Skeletal muscle satellite cell (primary cell): ENCODE measurements around the gene CMTM7.

Experiments used
- H3K27me3 ChIP-seq: 2 replicates; pipeline ENCODE4 v1.7.0; 2013; ENCODE audit warnings: low read length; ENCODE audit not compliant: control insufficient read depth, insufficient read depth
- H3K36me3 ChIP-seq: 2 replicates; pipeline ENCODE4 v1.7.0; 2013; ENCODE audit warnings: mild to moderate bottlenecking, control low read depth, low read length; ENCODE audit not compliant: insufficient read depth
- H3K4me1 ChIP-seq: 2 replicates; pipeline ENCODE4 v1.7.0; 2013; ENCODE audit warnings: low read length; ENCODE audit not compliant: control insufficient read depth, insufficient read depth
- H3K4me2 ChIP-seq: 2 replicates; pipeline ENCODE4 v1.7.0; 2013; ENCODE audit warnings: mild to moderate bottlenecking, low read length
- H3K4me3 ChIP-seq: 2 replicates; pipeline ENCODE4 v1.7.0; 2013; ENCODE audit warnings: low read length
- H3K9ac ChIP-seq: 2 replicates; pipeline ENCODE4 v1.7.0; 2013; ENCODE audit warnings: mild to moderate bottlenecking, low read depth, low read length, moderate library complexity
- H3K9me3 ChIP-seq: replicated peaks from 2 replicates; pipeline ENCODE4 v1.7.0; 2013; ENCODE audit warnings: mild to moderate bottlenecking, control low read depth, low read length

CMTM7 gene

DNA sequence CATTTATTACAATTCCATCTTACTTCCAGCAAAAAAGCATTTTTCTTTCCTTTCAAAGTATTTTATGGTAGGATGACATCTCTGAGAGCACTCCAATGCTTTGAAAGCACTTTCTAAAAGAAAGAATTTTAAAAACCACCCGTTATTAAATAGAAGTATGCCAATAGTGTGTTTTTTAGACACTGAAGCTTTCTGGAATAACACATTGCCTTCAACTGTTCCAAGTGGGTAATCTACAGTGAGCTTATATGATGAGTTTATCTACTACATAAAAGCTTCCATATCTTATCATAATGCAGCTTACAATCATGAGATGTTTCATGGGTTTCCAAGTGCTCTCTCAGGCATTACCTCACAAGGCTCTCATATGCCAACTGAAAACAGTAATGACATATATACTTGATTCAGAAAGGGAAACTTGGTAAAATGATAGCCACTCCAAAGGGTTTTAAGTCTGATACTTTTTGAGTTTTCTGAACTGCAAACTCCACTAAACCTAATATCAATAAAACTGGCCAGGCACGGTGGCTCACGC, 96.9 kb downstream of the CMTM7 start:
- Histone ChIP-seq H3K9ac (no peak overlapping the region), H3K4me2 (no peak overlapping the region), H3K36me3 (peaks cover 17% of the 10 kb centered on the region), H3K9me3 (no peaks in the 10 kb centered on the region), H3K27me3 (no peaks in the 10 kb centered on the region), H3K4me3 (no peak overlapping the region), H3K4me1 (peaks cover 9% of the 10 kb centered on the region)

DNA sequence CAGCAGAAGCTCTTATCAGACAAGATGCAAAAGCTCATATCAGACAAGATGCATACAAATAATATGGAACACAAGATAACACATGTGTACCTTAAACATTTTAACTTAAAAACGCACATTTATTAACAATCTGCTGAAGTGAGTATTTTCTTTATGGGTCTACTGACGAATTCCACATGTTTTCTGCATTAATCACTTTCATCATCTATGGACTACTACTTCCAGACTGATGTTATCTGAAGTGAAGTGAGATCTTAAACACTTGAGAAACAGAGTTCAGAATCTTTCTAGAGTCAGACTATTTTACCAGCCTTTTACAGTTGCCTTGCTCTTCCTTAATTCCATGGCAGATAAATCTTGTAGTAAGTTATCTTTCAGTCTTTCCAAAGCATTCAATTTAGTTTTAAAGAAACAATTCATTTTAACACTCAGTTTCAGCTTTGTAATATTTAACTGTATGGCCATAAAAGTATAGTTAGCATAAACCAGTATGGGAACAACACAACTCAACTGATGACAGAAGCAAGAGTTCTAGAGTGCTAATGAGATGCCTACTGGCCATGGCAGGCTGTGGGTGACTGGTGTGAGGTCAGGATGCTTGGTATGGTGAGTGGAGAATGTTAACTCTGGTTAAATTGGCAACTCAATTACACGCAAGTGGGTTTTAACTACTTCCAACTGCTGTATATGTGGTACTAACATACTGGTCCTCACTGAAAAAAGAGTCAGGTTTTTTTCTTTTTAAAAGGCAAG, 101.2 kb downstream of the CMTM7 start:
- Histone ChIP-seq H3K9ac (no peak overlapping the region), H3K4me2 (no peak overlapping the region), H3K9me3 (no peaks in the 10 kb centered on the region), H3K4me3 (no peak overlapping the region), H3K4me1 (peaks cover 6% of the 10 kb centered on the region), H3K27me3 (no peaks in the 10 kb centered on the region), H3K36me3 (no peaks in the 10 kb centered on the region)

DNA sequence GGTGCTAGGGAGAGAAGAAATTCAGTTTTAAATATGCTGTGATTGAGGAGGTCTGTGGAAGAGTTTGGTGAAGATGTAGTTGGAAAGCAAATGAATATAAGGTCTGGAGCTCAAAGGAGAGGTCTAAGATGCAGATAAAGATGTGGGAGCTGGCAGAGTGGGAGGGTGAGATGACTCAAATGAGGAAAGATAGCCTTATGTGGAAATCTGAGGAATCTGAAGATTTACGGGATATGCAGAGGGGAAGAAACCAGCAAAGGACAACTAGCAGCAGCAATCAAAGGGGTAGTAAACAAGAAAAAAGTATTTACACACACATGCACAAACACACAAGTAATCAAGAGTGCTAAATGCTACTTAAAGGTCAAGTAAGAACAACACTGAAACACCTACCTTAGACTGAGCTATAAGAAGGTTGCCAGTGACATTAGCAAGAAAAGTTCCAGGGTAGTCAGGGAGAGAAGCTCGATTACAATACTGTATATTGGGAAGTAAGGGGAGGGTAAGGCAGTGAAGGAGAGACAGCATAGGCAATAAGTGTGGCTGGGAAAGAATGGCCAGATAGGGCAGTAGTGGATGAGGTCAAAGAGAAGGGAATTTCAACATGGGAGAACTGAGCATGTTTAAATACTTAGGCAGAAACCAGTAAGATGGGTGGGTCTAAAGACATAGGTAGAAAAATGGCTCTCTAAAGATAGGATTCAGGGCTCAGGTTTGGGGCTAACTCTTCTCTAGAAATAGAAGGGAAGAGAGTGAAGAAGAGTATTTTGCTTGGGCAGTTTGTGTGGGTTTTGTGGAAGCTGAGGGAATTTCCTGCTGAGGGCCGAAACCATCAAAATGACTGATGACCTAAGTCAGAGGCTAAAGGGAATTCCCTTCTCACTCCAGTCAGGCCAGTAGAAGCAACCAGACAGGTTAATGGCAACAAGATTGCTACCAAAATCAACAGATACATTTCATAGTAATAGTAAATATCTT, 102.1 kb downstream of the CMTM7 start:
- no peak overlapping the region for H3K4me2 ChIP-seq
- no peaks in the 10 kb centered on the region for H3K4me1 ChIP-seq
- no peak overlapping the region for H3K9ac ChIP-seq
- no peak overlapping the region for H3K4me3 ChIP-seq
- no peaks in the 10 kb centered on the region for H3K27me3 ChIP-seq
- H3K36me3 ChIP-seq = no peaks in the 10 kb centered on the region
- H3K9me3 ChIP-seq = no peaks in the 10 kb centered on the region

DNA sequence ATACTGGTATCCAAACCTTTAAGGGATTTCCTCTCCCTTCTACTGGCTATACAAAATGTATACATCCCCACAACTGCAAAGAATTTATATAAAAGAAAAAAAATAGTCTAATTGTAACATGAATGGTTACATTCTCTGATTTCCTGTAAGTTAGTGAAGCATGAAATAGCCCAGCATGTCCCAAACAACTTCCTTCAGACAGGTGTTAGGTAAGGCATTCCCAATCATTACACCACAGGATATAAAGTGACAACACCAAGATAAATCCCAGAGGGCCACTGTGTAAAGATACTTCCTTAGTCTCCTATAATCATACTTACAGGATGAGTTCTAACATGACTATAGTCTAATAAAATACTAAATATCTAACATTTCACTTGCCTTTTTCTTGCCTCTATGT, 103.4 kb downstream of the CMTM7 start:
- H3K4me2 ChIP-seq = no peak overlapping the region
- no peak overlapping the region for H3K9ac ChIP-seq
- peaks cover 5% of the 10 kb centered on the region for H3K36me3 ChIP-seq
- peaks cover 1% of the 10 kb centered on the region for H3K4me1 ChIP-seq
- H3K4me3 ChIP-seq = no peak overlapping the region
- no peaks in the 10 kb centered on the region for H3K27me3 ChIP-seq
- H3K9me3 ChIP-seq = no peaks in the 10 kb centered on the region

DNA sequence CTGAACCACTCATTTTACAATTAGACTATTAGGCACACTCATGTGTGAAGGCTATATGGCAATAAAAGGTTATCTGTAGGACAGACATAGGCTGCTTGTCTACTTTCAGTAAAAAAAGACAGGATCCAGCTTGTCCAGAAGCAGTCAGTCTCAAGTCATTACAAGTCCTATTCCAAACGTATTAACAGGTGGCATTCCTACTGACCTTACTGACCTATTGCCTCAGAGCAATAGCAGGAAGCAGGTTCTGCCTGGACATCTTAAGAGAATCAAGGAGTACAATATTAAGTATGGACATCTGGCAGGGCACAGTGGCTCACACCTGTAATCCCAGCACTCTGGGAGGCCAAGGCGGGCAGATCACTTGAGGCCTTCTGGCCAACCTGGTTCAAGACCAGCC, 104.0 kb downstream of the CMTM7 start:
- Histone ChIP-seq H3K4me3 (no peak overlapping the region), H3K27me3 (no peaks in the 10 kb centered on the region), H3K36me3 (peaks cover 5% of the 10 kb centered on the region), H3K4me1 (peaks cover 6% of the 10 kb centered on the region), H3K9me3 (no peaks in the 10 kb centered on the region), H3K9ac (no peak overlapping the region), H3K4me2 (no peak overlapping the region)

DNA sequence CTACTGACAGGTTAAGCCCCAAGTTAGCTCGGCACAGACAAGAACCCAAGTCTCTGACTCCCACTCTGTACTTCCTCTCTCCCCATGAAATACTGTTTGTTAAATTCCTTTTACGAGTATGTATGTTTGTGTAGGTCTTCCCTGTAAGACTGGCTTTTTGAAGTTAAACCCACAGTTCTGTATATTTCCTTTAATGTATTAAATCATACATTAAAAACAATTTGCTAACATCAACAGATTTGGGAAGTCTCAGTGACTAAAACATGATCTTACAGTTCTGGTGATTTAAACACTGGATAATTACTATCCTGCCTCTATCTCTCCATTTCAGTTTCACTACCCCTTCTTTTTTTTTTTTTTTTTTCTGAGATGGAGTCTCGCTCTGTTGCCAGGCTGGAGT, 106.6 kb downstream of the CMTM7 start:
- Histone ChIP-seq H3K9me3 (no peaks in the 10 kb centered on the region), H3K9ac (no peak overlapping the region), H3K27me3 (no peaks in the 10 kb centered on the region), H3K4me1 (peaks cover 15% of the 10 kb centered on the region), H3K36me3 (peaks cover 5% of the 10 kb centered on the region), H3K4me2 (no peak overlapping the region), H3K4me3 (no peak overlapping the region)

DNA sequence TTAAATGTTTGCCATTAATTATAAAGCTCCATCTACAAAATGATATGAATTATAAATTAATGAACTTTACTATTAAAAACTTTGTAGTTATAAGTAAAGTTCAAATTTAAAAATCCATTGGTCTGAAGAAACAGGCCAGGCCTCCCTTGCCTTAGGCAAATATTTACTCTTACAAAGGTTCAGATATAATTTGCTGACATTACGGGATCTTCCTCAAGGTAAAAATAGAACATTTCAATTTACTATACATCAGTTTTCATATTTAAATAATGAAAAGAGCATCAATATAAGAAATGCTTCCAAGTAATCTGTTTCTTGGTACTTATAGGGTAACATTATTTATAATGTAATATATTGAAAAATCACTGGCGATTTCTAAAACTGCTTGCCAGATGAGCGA, 107.3 kb downstream of the CMTM7 start:
- Histone ChIP-seq H3K4me1 (peaks cover 15% of the 10 kb centered on the region), H3K4me3 (no peak overlapping the region), H3K9me3 (no peaks in the 10 kb centered on the region), H3K4me2 (no peak overlapping the region), H3K36me3 (peaks cover 5% of the 10 kb centered on the region), H3K27me3 (no peaks in the 10 kb centered on the region), H3K9ac (no peak overlapping the region)

DNA sequence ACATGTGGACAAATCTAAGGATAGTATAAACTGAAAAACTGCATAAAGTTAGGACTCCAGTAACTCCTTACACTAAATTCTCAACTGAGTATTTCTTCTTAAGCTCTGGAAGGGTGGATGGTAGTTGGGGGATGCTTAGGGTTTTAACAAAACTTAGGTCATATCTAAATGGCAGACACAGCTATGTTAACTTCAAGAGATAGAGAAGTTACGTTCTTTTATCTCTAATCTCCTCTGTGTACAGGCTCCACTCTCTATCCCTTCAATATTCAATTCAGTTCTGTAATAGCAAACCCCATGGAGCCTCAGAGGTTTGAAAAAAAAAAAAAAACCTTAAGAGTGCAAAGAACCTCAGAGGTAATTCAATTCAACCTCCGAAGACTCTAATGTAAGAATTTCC, 107.9 kb downstream of the CMTM7 start:
- Histone ChIP-seq H3K4me1 (peaks cover 15% of the 10 kb centered on the region), H3K9me3 (no peaks in the 10 kb centered on the region), H3K27me3 (no peaks in the 10 kb centered on the region), H3K4me3 (no peak overlapping the region), H3K9ac (no peak overlapping the region), H3K36me3 (peaks cover 5% of the 10 kb centered on the region), H3K4me2 (no peak overlapping the region)

GRCh38 chr3:32500231-32500630, 108.6 kb downstream of the CMTM7 start:
- peaks cover 15% of the 10 kb centered on the region for H3K4me1 ChIP-seq
- H3K4me2 ChIP-seq = no peak overlapping the region
- H3K36me3 ChIP-seq = peaks cover 5% of the 10 kb centered on the region
- no peak overlapping the region for H3K9ac ChIP-seq
- H3K4me3 ChIP-seq = no peak overlapping the region
- no peaks in the 10 kb centered on the region for H3K27me3 ChIP-seq
- no peaks in the 10 kb centered on the region for H3K9me3 ChIP-seq

GRCh38 chr3:32500880-32501782, 109.5 kb downstream of the CMTM7 start:
- peaks cover 15% of the 10 kb centered on the region for H3K4me1 ChIP-seq
- H3K9ac ChIP-seq = peak overlapping the region; percentile 91
- H3K4me2 ChIP-seq = peak overlapping the region; percentile 73
- H3K4me3 ChIP-seq = peak overlapping the region; percentile 82
- no peaks in the 10 kb centered on the region for H3K27me3 ChIP-seq
- H3K9me3 ChIP-seq = no peaks in the 10 kb centered on the region
- peaks cover 5% of the 10 kb centered on the region for H3K36me3 ChIP-seq

- Histone ChIP-seq H3K9ac (peak overlapping the region; percentile 91), H3K36me3 (peaks cover 5% of the 10 kb centered on the region), H3K4me1 (peaks cover 15% of the 10 kb centered on the region), H3K27me3 (no peaks in the 10 kb centered on the region), H3K4me3 (peak overlapping the region; percentile 82), H3K9me3 (no peaks in the 10 kb centered on the region), H3K4me2 (peak overlapping the region; percentile 73)
Observed at GRCh38 chr3:32501783-32502117, 110.1 kb downstream of the CMTM7 start.
